ENCODE data around the gene ZMAT5.
"Not testable (repeated sequence)": the region's sequence is repeated elsewhere in the genome, so short reads cannot be mapped to it uniquely, and the experiment has no call there.

The ZMAT5 gene

GRCh38 chr22:29784451-29785361 lies 17.9 kb upstream of the ZMAT5 start:
- FAIRE-seq: no peak

- no peak for FAIRE-seq
Measured at GRCh38 chr22:29782061-29782845, 15.4 kb upstream of the ZMAT5 start.

- FAIRE-seq: no peak
Measured at GRCh38 chr22:29780748-29781676, 14.2 kb upstream of the ZMAT5 start.

GRCh38 chr22:29780220-29780619 lies 13.4 kb upstream of the ZMAT5 start:
- FAIRE-seq: no peak

- no peak for FAIRE-seq
Measured at GRCh38 chr22:29773233-29773632, 6.4 kb upstream of the ZMAT5 start.

- no peak for FAIRE-seq
Measured at GRCh38 chr22:29772170-29772641, 5.4 kb upstream of the ZMAT5 start.

- no peak for FAIRE-seq
Measured at GRCh38 chr22:29769723-29770321, 3.0 kb upstream of the ZMAT5 start.

- no peak for FAIRE-seq
Measured at GRCh38 chr22:29768052-29768693, 1.4 kb upstream of the ZMAT5 start.

- no peak for FAIRE-seq
Measured at GRCh38 chr22:29767171-29768051, 604 bp upstream of the ZMAT5 start, which contains the start of gene UQCR10. UQCR10 (plus strand) TSS chr22:29767369; CDS start chr22:29767399, 30 bp downstream.

- no peak for FAIRE-seq
Measured at GRCh38 chr22:29765905-29766631, 739 bp downstream of the ZMAT5 start.

- no peak for FAIRE-seq
Measured at GRCh38 chr22:29762263-29762662, 4.5 kb downstream of the ZMAT5 start.

- FAIRE-seq: no peak
Measured at GRCh38 chr22:29758959-29759358, 7.8 kb downstream of the ZMAT5 start.

GRCh38 chr22:29758068-29758622 lies 8.7 kb downstream of the ZMAT5 start:
- no peak for FAIRE-seq

- FAIRE-seq: no peak
Measured at GRCh38 chr22:29757096-29757495, 9.7 kb downstream of the ZMAT5 start.

GRCh38 chr22:29756341-29756740 lies 10.5 kb downstream of the ZMAT5 start:
- no peak for FAIRE-seq

- FAIRE-seq: no peak
Measured at GRCh38 chr22:29755889-29756288, 10.9 kb downstream of the ZMAT5 start.

GRCh38 chr22:29754658-29755395 lies 12.0 kb downstream of the ZMAT5 start:
- not testable (repeated sequence) for FAIRE-seq

- FAIRE-seq: no peak
Measured at GRCh38 chr22:29753808-29754657, 12.8 kb downstream of the ZMAT5 start.

Measured in endometrium (tissue), 2 donors.